Smooth muscle cell (in vitro differentiated cells): ENCODE data around the gene DNAJC12. TPM values are rescaled to one million over a fixed set of nuclear protein-coding genes. Genes with fewer than 3 reads are reported as not detected.

Source experiments
- DNase-seq: peaks from one replicate; lab custom pipeline; 2025; ENCODE audit not compliant: unreplicated experiment; lab: John Stamatoyannopoulos, UW
- H2AFZ ChIP-seq: fragments of 200-600 bp; sonication (generic); 2 replicates; pipeline ENCODE4 v1.6.0; 2016; ENCODE audit warnings: antibody characterized with exemption, low read depth, mild to moderate bottlenecking
- H3F3A ChIP-seq: fragments of 200-600 bp; sonication (generic); 2 replicates; pipeline ENCODE4 v1.6.0; 2017; ENCODE audit warnings: antibody characterized with exemption, low read depth
- H3K27ac ChIP-seq: fragments of 200-600 bp; sonication (generic); 2 replicates; pipeline ENCODE4 v1.5.1; 2016; ENCODE audit warnings: low read depth, mild to moderate bottlenecking
- H3K27me3 ChIP-seq: fragments of 200-600 bp; sonication (generic); 2 replicates; pipeline ENCODE4 v1.6.1; 2016; ENCODE audit warnings: low read depth, mild to moderate bottlenecking
- H3K36me3 ChIP-seq: fragments of 200-600 bp; sonication (generic); 2 replicates; pipeline ENCODE4 v1.5.1; 2016; ENCODE audit warnings: low read depth
- H3K4me1 ChIP-seq: fragments of 200-600 bp; sonication (generic); 2 replicates; pipeline ENCODE4 v1.5.1; 2016; ENCODE audit warnings: low read depth
- H3K4me2 ChIP-seq: fragments of 200-600 bp; sonication (generic); 2 replicates; pipeline ENCODE4 v1.6.0; 2016; ENCODE audit warnings: mild to moderate bottlenecking
- H3K4me3 ChIP-seq: fragments of 200-600 bp; sonication (generic); 2 replicates; pipeline ENCODE4 v1.5.1; 2016; ENCODE audit warnings: mild to moderate bottlenecking
- H3K79me2 ChIP-seq: fragments of 200-600 bp; sonication (generic); 2 replicates; pipeline ENCODE4 v1.6.0; 2016; ENCODE audit warnings: low read depth, mild to moderate bottlenecking
- H3K9ac ChIP-seq: fragments of 200-600 bp; sonication (generic); 2 replicates; pipeline ENCODE4 v1.6.0; 2016; ENCODE audit warnings: low read depth
- H3K9me3 ChIP-seq: fragments of 200-600 bp; sonication (generic); replicated peaks from 2 replicates; pipeline ENCODE4 v1.5.1; 2016; ENCODE audit warnings: low read depth
- H4K20me1 ChIP-seq: fragments of 200-600 bp; sonication (generic); 2 replicates; pipeline ENCODE4 v1.6.0; 2016; ENCODE audit warnings: low read depth
- WGBS: methylation state at CpG from one replicate; pipeline ENCODE4 v1.1.7; 2016; ENCODE audit warnings: low lambda C conversion rate; 5-methylcytosine and 5-hydroxymethylcytosine counted together
- polyA plus RNA-seq: library from polyadenylated mRNA; unstranded; fragments of >200 nt; fragmentation: Nextera tagmentation; extraction: Ambion mirVana; gene quantifications from 2 replicates; pipeline ENCODE4 v1.2.1, GENCODE V29; 2016
- total RNA-seq: library from RNA; depleted of rRNA; stranded (reverse); fragments of >200 nt; gene quantifications from 2 replicates; pipeline ENCODE4 v1.2.3, GENCODE V29; 2014
- TF ChIP-seq, protein P1 (sequence below): fragments of 200-600 bp; sonication (generic); IDR thresholded peaks from 2 replicates; pipeline ENCODE4 v1.5.1; 2017; ENCODE audit warnings: borderline replicate concordance, mild to moderate bottlenecking, antibody characterized with exemption; ENCODE audit not compliant: insufficient read depth, poor library complexity, severe bottlenecking

The DNAJC12 gene
- total and polyA plus RNA-seq, 2 experiments from 2014 or later = 0.82 to 2.1 TPM

DNA sequence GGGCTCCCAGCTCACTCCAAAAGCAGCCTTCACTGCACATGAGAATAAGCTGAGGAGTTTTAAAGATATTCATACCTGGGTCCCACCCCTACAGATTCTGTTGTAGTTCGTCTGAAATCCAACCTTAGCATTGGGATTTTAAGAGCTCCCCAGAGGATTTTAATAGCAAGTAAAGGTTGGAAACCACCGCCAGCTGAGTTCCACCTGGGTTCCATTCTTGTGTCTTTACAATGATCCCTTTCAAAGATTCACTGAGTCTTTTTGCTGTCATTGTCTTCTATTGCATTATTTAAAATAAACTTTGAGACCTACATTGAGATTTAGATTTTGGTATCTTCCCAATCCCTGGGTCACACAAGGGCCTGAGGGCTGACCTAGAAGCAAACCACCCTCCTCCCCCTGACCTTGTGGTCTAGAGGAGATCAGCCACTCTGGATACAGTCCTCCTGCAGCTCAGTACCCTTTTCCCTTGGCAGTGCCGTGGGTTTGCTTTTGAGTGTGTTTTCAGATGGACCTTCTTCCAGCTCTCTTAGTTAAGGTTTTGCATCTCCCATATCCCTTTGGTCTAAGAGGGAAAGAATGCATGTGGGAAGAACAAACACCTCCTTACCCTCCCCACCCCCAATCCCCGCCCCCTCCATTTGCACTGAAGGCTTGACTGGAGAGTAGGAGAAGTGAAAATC lies 23.9 kb upstream of the DNAJC12 start:
- no peak overlapping the region for H3K4me3 ChIP-seq
- TF ChIP-seq, protein P1, sequence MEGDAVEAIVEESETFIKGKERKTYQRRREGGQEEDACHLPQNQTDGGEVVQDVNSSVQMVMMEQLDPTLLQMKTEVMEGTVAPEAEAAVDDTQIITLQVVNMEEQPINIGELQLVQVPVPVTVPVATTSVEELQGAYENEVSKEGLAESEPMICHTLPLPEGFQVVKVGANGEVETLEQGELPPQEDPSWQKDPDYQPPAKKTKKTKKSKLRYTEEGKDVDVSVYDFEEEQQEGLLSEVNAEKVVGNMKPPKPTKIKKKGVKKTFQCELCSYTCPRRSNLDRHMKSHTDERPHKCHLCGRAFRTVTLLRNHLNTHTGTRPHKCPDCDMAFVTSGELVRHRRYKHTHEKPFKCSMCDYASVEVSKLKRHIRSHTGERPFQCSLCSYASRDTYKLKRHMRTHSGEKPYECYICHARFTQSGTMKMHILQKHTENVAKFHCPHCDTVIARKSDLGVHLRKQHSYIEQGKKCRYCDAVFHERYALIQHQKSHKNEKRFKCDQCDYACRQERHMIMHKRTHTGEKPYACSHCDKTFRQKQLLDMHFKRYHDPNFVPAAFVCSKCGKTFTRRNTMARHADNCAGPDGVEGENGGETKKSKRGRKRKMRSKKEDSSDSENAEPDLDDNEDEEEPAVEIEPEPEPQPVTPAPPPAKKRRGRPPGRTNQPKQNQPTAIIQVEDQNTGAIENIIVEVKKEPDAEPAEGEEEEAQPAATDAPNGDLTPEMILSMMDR = no peak
- no peaks in the 10 kb centered on the region for H3K9me3 ChIP-seq
- 39% methylated on average over 4 of the region's 4 CpGs for WGBS
- no peak overlapping the region for H3K9ac ChIP-seq
- H3K27ac ChIP-seq = no peak overlapping the region
- H2AFZ ChIP-seq = no peak overlapping the region
- H4K20me1 ChIP-seq = no peaks in the 10 kb centered on the region
- H3K36me3 ChIP-seq = no peaks in the 10 kb centered on the region
- no peaks in the 10 kb centered on the region for H3F3A ChIP-seq
- no peak overlapping the region for H3K4me2 ChIP-seq
- no peak for DNase-seq
- H3K27me3 ChIP-seq = no peaks in the 10 kb centered on the region
- H3K79me2 ChIP-seq = no peaks in the 10 kb centered on the region
- peaks cover 3% of the 10 kb centered on the region for H3K4me1 ChIP-seq

DNA sequence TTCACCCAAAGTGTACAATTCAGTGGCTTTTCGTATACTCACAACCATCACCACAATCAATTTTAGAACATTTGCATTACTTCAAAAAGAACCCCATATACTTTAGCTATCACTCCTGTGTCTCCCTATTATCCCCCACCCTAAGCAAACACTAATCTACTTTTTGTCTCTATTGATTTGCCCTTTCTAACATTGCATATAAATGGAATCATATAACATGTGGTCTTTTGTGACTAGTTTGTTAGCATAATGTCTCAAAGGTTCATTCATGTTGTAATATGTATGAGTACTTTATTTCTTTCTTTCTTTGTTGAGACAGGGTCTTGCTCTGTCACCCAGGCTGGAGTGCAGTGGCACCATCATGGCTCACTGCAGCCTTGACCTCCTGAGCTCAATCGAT lies 21.0 kb upstream of the DNAJC12 start:
- H3K9ac ChIP-seq = no peak overlapping the region
- no peaks in the 10 kb centered on the region for H3F3A ChIP-seq
- DNase-seq = no peak
- no peaks in the 10 kb centered on the region for H3K9me3 ChIP-seq
- TF ChIP-seq, protein P1 = no peak
- no peak overlapping the region for H3K4me2 ChIP-seq
- WGBS = 96% methylated on average over 2 of the region's 2 CpGs
- H3K79me2 ChIP-seq = no peaks in the 10 kb centered on the region
- no peak overlapping the region for H3K27ac ChIP-seq
- no peaks in the 10 kb centered on the region for H3K36me3 ChIP-seq
- peaks cover 3% of the 10 kb centered on the region for H3K4me1 ChIP-seq
- H4K20me1 ChIP-seq = no peaks in the 10 kb centered on the region
- H2AFZ ChIP-seq = no peak overlapping the region
- no peaks in the 10 kb centered on the region for H3K27me3 ChIP-seq
- no peak overlapping the region for H3K4me3 ChIP-seq

DNA sequence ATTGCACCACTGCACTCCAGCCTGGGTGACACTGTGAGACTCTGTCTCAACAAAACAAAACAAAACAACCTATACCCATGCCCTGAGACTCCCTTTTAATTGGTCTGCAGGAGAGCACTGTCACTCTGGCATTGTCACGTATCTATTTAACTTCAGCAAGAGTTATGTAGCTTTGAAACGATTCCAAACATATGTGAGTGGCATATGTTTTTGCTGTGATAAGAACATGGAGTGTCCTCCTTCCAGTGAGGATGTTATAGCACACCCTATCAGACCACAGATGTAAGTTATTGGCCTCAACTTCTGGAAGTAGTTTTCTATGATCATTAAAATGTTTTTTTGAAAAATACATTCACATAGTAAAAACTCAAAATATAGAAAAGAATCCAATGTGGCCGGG lies 15.5 kb upstream of the DNAJC12 start:
- H3K4me3 ChIP-seq = no peak overlapping the region
- TF ChIP-seq, protein P1 = no peak
- WGBS = 91% methylated on average over 3 of the region's 3 CpGs

DNA sequence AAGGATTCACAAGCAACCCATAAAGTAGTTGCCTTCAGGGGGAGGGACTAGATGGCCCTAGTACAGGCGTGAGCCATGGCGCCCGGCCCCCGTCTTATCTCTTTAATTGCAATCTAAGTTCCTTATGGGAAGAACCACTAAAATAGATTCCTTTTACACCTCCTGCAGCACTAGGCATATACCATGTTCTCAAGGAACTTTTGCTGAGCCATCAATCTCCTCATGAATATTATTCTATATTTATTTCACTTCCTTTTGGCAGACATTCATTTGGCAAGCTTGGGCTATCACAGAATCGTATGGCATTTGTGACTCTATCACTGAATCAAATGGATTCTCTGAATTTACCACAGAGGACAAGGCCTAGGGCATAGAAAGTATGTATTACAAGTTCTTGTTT lies 14.8 kb upstream of the DNAJC12 start:
- WGBS = 82% methylated on average over 5 of the region's 5 CpGs
- Histone ChIP-seq H3K9me3 (no peaks in the 10 kb centered on the region), H3K36me3 (no peaks in the 10 kb centered on the region), H4K20me1 (no peaks in the 10 kb centered on the region), H3K9ac (no peak overlapping the region), H3K27ac (no peak overlapping the region), H3K4me2 (no peak overlapping the region), H3K4me1 (peaks cover 5% of the 10 kb centered on the region), H3K79me2 (no peaks in the 10 kb centered on the region), H3K27me3 (no peaks in the 10 kb centered on the region), H3K4me3 (no peak overlapping the region), H3F3A (no peaks in the 10 kb centered on the region), H2AFZ (no peak overlapping the region)
- TF ChIP-seq, protein P1 = no peak
- no peak for DNase-seq

More for the DNA sequence above, 15.5 kb upstream of the DNAJC12 start:
- DNase-seq = no peak
- no peaks in the 10 kb centered on the region for H3K9me3 ChIP-seq
- no peak overlapping the region for H3K4me2 ChIP-seq
- no peaks in the 10 kb centered on the region for H3K36me3 ChIP-seq
- H2AFZ ChIP-seq = no peak overlapping the region
- H3K79me2 ChIP-seq = no peaks in the 10 kb centered on the region
- no peaks in the 10 kb centered on the region for H4K20me1 ChIP-seq
- H3F3A ChIP-seq = no peaks in the 10 kb centered on the region
- peaks cover 5% of the 10 kb centered on the region for H3K4me1 ChIP-seq
- H3K27me3 ChIP-seq = no peaks in the 10 kb centered on the region
- no peak overlapping the region for H3K9ac ChIP-seq
- no peak overlapping the region for H3K27ac ChIP-seq
